GM10248 (cell line): ENCODE measurements around the gene BRD9.
"Not testable (repeated sequence)": the region's sequence is repeated elsewhere in the genome, so short reads cannot be mapped to it uniquely, and the experiment has no call there.

ENCODE experiments used
- CTCF ChIA-PET: fragments of 300-600 bp; sonication (Branson Sonifier 250); formaldehyde crosslinking; extraction: SDS; loops from one replicate; lab custom pipeline; 2021; ENCODE audit warnings: antibody characterized with exemption; lab: Yijun Ruan, JAX
- POLR2A ChIA-PET: fragments of 350-650 bp; sonication (Branson Sonifier 250); formaldehyde crosslinking; extraction: SDS; loops from one replicate; lab custom pipeline; 2020; ENCODE audit warnings: antibody characterized with exemption; lab: Yijun Ruan, JAX
- DNase-seq: peaks from one replicate; pipeline ENCODE4 v3.0.0; 2012; ENCODE audit errors: extremely low spot score
- TF ChIP-seq, protein P1 (sequence below): IDR thresholded peaks from 2 replicates; pipeline ENCODE4 v1.5.1; 2012; ENCODE audit warnings: mild to moderate bottlenecking, low read depth; ENCODE audit errors: extremely low read depth, missing control alignments, control extremely low read depth

BRD9 gene

DNA sequence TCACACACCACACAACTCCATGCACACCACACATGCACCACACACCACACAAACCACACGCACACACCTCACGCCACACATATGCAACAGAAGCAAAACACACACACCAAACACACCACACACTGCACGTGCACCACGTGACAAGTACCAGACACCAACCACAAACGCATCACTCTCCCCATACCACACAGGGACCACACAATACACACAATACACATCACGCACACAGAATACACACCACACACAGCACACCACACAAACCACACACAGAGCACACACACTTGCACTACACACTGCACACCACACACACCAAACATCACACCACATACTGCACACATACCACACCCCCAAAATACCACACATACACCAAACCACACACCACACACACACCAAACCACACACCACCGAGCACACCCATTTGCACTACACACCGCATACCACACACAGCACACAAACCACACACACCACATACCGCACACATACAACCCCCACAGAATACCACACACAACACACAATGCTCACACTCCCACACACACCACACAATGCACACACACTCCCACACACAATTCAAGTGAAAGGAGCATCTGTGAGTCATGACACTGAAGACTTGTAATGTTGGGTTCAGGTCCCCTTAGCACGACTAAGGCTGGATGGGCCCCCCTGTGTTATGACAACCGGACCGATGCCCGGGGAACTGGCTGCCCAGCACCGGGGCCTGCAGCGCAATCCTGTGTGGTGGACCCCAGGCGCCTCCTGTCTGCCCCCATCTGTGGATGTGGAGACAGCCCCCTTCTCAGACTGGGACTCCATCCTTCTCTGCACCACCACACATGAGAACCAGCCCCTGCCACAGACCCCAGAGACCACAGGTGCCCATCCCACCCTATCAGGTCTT, 35.8 kb downstream of the BRD9 start:
- ChIA-PET CTCF (no interaction called here), POLR2A (no interaction called here)
- TF ChIP-seq, protein P1, sequence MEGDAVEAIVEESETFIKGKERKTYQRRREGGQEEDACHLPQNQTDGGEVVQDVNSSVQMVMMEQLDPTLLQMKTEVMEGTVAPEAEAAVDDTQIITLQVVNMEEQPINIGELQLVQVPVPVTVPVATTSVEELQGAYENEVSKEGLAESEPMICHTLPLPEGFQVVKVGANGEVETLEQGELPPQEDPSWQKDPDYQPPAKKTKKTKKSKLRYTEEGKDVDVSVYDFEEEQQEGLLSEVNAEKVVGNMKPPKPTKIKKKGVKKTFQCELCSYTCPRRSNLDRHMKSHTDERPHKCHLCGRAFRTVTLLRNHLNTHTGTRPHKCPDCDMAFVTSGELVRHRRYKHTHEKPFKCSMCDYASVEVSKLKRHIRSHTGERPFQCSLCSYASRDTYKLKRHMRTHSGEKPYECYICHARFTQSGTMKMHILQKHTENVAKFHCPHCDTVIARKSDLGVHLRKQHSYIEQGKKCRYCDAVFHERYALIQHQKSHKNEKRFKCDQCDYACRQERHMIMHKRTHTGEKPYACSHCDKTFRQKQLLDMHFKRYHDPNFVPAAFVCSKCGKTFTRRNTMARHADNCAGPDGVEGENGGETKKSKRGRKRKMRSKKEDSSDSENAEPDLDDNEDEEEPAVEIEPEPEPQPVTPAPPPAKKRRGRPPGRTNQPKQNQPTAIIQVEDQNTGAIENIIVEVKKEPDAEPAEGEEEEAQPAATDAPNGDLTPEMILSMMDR = no peak
- DNase-seq = no peak

DNA sequence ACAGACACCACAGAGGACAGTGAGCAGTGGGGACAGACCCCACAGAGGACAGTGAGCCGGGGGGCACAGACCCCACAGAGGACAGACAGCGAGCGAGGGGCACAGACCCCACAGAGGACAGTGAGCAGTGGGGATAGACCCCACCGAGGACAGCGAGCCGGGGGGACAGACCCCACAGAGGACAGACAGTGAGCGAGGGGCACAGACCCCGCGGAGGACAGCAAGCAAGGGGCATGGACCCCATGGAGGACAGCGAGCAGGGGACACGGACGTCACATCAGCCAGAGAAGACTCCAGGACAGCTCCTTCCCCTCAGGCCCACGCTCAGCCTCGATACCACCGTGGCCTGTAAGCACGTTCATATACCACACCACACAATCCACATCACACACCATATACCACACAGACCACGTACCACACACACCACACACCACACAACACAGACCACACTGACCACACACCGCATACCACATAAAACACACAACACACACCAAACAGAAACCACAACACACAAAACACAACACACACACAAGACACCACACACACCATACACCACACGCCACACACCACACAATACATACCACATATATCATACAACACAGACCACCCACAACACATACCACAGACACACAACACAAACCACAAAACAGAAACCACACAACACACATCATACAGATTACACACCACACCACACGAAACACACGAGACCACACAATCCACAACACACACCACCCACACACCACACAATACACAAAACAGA, 36.6 kb downstream of the BRD9 start:
- no peak for DNase-seq
- POLR2A ChIA-PET = no interaction called here
- TF ChIP-seq, protein P1 = no peak
- CTCF ChIA-PET = no interaction called here

DNA sequence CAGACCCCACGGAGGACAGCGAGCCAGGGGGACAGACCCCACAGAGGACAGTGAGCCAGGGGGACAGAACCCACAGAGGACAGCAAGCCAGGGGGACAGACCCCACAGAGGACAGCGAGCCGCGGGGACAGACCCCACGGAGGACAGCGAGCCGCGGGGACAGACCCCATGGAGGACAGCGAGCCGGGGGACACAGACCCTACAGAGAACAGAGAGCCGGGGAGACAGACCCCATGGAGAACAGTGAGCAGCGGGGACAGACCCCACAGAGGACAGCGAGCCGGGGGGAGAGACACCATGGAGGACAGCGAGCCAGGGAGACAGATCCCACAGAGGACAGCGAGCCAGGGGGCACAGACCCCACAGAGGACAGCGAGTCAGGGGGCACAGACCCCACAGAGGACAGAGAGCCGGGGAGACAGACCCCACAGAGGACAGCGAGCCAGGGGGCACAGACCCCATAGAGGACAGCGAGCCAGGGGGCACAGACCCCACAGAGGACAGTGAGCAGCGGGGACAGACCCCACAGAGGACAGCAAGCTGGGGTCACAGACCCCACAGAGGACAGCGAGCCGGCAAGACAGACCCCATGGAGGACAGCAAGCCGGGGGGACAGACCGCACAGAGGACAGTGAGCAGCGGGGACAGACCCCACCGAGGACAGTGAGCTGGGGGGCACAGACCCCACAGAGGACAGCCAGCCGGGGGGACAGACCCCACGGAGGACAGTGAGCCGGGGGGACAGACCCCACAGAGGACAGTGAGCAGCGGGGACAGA, 37.4 kb downstream of the BRD9 start:
- TF ChIP-seq, protein P1 = no peak
- CTCF ChIA-PET = no interaction called here
- DNase-seq = no peak
- POLR2A ChIA-PET = no interaction called here

DNA sequence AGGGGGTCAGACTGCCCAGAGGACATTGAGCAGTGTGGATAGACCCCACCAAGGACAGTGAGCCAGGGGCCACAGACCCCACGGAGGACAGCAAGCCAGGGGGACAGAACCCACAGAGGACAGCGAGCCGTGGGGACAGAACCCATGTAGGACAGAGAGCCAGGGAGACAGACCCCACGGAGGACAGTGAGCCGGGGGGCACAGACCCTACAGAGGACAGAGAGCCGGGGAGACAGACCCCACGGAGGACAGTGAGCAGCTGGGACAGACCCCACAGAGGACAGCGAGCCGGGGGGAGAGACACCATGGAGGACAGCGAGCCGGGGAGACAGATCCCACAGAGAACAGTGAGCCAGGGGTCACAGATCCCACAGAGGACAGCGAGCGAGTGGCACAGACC, 38.4 kb downstream of the BRD9 start:
- ChIA-PET POLR2A (no interaction called here), CTCF (no interaction called here)
- TF ChIP-seq, protein P1 = no peak
- DNase-seq = no peak

DNA sequence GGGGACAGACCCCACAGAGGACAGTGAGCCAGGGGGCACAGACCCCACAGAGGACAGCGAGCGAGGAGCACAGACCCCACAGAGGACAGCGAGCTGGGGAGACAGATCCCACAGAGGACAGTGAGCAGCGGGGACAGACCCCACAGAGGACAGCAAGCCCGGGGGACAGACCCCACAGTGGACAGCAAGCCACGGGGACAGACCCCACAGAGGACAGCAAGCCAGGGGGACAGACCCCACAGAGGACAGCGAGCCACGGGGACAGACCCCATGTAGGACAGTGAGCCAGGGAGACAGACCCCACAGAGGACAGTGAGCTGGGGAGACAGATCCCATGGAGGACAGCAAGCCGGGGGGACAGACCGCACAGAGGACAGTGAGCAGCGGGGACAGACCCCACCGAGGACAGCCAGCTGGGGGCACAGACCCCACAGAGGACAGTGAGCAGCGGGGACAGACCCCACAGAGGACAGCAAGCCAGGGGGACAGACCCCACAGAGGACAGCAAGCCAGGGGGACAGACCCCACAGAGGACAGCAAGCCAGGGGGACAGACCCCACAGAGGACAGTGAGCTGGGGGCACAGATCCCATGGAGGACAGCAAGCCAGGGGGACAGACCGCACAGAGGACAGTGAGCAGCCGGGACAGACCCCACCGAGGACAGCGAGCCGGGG, 39.0 kb downstream of the BRD9 start:
- CTCF ChIA-PET, DNase-seq, POLR2A ChIA-PET: not testable (repeated sequence)

DNA sequence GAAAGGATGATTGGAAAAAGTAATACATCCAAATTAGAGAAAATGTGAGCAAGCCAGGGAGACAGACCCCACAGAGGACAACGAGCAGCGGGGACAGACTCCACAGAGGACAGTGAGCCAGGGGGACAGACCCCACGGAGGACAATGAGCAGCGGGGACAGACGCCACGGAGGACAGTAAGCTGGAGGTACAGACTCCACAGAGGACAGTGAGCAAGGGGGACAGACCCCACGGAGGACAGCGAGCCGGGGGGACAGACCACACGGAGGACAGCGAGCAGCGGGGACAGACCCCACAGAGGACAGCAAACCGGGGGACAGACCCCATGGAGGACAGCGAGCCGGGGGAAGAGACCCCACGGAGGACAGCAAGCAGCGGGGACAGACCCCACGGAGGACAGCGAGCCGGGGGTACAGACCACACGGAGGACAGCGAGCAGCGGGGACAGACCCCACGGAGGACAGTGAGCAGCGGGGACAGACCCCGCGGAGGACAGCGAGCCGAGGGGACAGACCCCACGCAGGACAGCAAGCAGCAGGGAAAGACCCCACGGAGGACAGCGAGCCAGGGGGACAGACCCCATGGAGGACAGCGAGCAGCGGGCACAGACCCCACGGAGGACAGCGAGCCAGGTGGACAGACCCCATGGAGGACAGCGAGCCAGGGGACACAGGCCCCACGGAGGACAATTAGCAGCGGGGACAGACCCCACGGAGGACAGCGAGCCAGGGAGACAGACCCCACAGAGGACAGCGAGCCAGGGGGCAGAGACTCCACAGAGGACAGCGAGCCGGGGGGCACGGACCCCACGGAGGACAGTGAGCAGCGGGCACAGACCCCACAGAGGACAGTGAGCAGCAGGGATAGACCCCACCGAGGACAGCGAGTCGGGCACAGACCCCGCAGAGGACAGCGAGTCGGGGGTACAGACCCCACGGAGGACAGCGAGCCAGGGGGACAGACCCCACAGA, 39.9 kb downstream of the BRD9 start:
- ChIA-PET CTCF (no interaction called here), POLR2A (no interaction called here)
- no peak for DNase-seq

More for the DNA sequence above, 39.9 kb downstream of the BRD9 start:
- TF ChIP-seq, protein P1 = no peak
